Neural progenitor cell (in vitro differentiated cells): ENCODE measurements around the gene GRIK3. TPM values are rescaled to one million over a fixed set of nuclear protein-coding genes. Genes with fewer than 3 reads are reported as not detected.

Source experiments
- DNase-seq: peaks from one replicate; pipeline ENCODE4 v3.0.0-alpha.2; 2016; ENCODE audit warnings: low spot score
- H2AFZ ChIP-seq: fragments of 200-600 bp; sonication (generic); replicated peaks from 2 replicates; pipeline ENCODE4 v1.6.1; 2016; ENCODE audit warnings: antibody characterized with exemption
- H3F3A ChIP-seq: fragments of 200-600 bp; sonication (generic); 2 replicates; pipeline ENCODE4 v1.6.1; 2016; ENCODE audit warnings: antibody characterized with exemption, low read depth
- H3K27ac ChIP-seq: fragments of 200-600 bp; sonication (generic); 2 replicates; pipeline ENCODE4 v1.5.1; 2016; ENCODE audit warnings: mild to moderate bottlenecking
- H3K27me3 ChIP-seq: fragments of 200-600 bp; sonication (generic); 2 replicates; pipeline ENCODE4 v1.6.1; 2016; ENCODE audit warnings: mild to moderate bottlenecking, moderate library complexity
- H3K36me3 ChIP-seq: fragments of 200-600 bp; sonication (generic); 2 replicates; pipeline ENCODE4 v1.5.1; 2016
- H3K4me1 ChIP-seq: fragments of 200-600 bp; sonication (generic); 2 replicates; pipeline ENCODE4 v1.6.1; 2016; ENCODE audit warnings: mixed run types
- H3K4me2 ChIP-seq: fragments of 200-600 bp; sonication (generic); 2 replicates; pipeline ENCODE4 v1.6.1; 2016
- H3K4me3 ChIP-seq: fragments of 200-600 bp; sonication (generic); 2 replicates; pipeline ENCODE4 v1.5.1; 2016
- H3K79me2 ChIP-seq: fragments of 200-600 bp; sonication (generic); 2 replicates; pipeline ENCODE4 v1.6.1; 2016; ENCODE audit warnings: low read depth
- H3K9ac ChIP-seq: fragments of 200-600 bp; sonication (generic); 2 replicates; pipeline ENCODE4 v1.6.1; 2016
- H3K9me3 ChIP-seq: fragments of 200-600 bp; sonication (generic); 2 replicates; pipeline ENCODE4 v1.5.1; 2016; ENCODE audit warnings: low read depth
- H4K20me1 ChIP-seq: fragments of 200-600 bp; sonication (generic); 2 replicates; pipeline ENCODE4 v1.6.1; 2016; ENCODE audit warnings: low read depth
- H3K27ac Mint-ChIP-seq: 3 replicates; pipeline ENCODE4 v1.8.0; 2021; ENCODE audit warnings: mixed read lengths
- H3K27me3 Mint-ChIP-seq: 2 replicates; pipeline ENCODE4 v1.8.0; 2022; ENCODE audit warnings: low read depth, mild to moderate bottlenecking, inconsistent platforms, moderate library complexity, mixed read lengths; ENCODE audit not compliant: insufficient read depth
- H3K36me3 Mint-ChIP-seq: 3 replicates; pipeline ENCODE4 v1.8.0; 2021; ENCODE audit warnings: mixed read lengths
- H3K4me1 Mint-ChIP-seq: 3 replicates; pipeline ENCODE4 v1.8.0; 2021; ENCODE audit warnings: mixed read lengths
- H3K4me3 Mint-ChIP-seq: 3 replicates; pipeline ENCODE4 v1.8.0; 2021; ENCODE audit warnings: mild to moderate bottlenecking, moderate library complexity, mixed read lengths
- H3K9me3 Mint-ChIP-seq: 3 replicates; pipeline ENCODE4 v1.8.0; 2020; ENCODE audit warnings: mixed read lengths
- EZH2 ChIP-seq: fragments of 200-600 bp; sonication (generic); IDR thresholded peaks from 2 replicates; pipeline ENCODE4 v1.6.1; 2017; ENCODE audit warnings: antibody characterized with exemption, mild to moderate bottlenecking, moderate library complexity
- EZH2phosphoT487 ChIP-seq: fragments of 200-600 bp; sonication (generic); IDR thresholded peaks from 2 replicates; pipeline ENCODE4 v1.6.1; 2017; ENCODE audit warnings: antibody characterized with exemption
- total RNA-seq: library from RNA; depleted of rRNA; stranded (reverse); fragments of >200 nt; gene quantifications from 2 replicates; pipeline ENCODE4 v1.2.3, GENCODE V29; 2015; ENCODE audit warnings: low replicate concordance
- TF ChIP-seq, protein P1 (sequence below): fragments of 200-600 bp; sonication (generic); IDR thresholded peaks from 2 replicates; pipeline ENCODE4 v1.5.1; 2017; ENCODE audit warnings: antibody characterized with exemption, mild to moderate bottlenecking

Gene GRIK3
- total RNA-seq, 1 donor from 2014 or later: 1.7 TPM

DNA sequence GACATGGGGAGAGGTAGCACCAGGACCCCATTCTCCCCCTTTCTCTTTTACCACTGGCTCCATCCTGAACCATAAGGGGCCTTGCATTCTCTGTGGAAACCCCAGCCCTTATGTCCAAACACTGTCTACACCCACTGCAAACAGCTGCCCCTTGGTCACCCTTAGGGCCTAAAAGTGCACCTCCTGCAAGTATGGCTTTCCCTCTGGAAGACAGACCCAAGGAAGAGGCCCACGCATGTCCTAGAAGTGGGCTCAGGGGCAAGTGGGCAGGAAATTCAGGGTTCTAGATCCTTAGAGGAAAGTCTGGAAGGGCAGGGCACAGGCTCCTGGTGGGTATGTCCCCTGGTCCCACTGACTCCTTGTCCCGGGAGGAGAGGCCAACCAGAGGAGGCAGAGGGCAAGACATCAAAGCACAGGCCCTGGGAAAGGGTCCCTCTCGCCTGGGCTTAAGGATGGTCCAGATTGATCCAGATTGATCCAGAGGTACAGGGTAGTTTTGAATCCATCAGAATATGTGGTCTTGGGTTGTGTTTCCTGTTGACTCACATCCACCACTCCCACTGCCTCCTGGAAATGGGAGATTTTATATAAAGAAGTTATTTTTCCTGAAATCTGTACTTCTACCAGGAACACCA, 150.9 kb downstream of the GRIK3 start:
- peaks cover 8% of the 10 kb centered on the region for H3K4me1 ChIP-seq
- no peaks in the 10 kb centered on the region for H4K20me1 ChIP-seq
- no peak overlapping the region for H3K4me3 ChIP-seq
- no peak for DNase-seq
- H3K27me3 Mint-ChIP-seq: peaks cover 15% of the 10 kb centered on the region
- no peaks in the 10 kb centered on the region for H3K9me3 Mint-ChIP-seq
- no peaks in the 10 kb centered on the region for H3K79me2 ChIP-seq
- H3K27ac ChIP-seq: no peak overlapping the region
- H3K4me3 Mint-ChIP-seq: no peak overlapping the region
- no peaks in the 10 kb centered on the region for H3K4me1 Mint-ChIP-seq
- no peaks in the 10 kb centered on the region for H3K36me3 Mint-ChIP-seq
- H3K9me3 ChIP-seq: no peaks in the 10 kb centered on the region
- H2AFZ ChIP-seq: no peak overlapping the region
- TF ChIP-seq, protein P1, sequence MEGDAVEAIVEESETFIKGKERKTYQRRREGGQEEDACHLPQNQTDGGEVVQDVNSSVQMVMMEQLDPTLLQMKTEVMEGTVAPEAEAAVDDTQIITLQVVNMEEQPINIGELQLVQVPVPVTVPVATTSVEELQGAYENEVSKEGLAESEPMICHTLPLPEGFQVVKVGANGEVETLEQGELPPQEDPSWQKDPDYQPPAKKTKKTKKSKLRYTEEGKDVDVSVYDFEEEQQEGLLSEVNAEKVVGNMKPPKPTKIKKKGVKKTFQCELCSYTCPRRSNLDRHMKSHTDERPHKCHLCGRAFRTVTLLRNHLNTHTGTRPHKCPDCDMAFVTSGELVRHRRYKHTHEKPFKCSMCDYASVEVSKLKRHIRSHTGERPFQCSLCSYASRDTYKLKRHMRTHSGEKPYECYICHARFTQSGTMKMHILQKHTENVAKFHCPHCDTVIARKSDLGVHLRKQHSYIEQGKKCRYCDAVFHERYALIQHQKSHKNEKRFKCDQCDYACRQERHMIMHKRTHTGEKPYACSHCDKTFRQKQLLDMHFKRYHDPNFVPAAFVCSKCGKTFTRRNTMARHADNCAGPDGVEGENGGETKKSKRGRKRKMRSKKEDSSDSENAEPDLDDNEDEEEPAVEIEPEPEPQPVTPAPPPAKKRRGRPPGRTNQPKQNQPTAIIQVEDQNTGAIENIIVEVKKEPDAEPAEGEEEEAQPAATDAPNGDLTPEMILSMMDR: no peak
- TF ChIP-seq EZH2phosphoT487 (no peak), EZH2 (no peak)
- H3F3A ChIP-seq: no peaks in the 10 kb centered on the region
- H3K4me2 ChIP-seq: no peak overlapping the region
- no peak overlapping the region for H3K9ac ChIP-seq
- no peaks in the 10 kb centered on the region for H3K36me3 ChIP-seq
- no peak overlapping the region for H3K27ac Mint-ChIP-seq
- no peaks in the 10 kb centered on the region for H3K27me3 ChIP-seq

DNA sequence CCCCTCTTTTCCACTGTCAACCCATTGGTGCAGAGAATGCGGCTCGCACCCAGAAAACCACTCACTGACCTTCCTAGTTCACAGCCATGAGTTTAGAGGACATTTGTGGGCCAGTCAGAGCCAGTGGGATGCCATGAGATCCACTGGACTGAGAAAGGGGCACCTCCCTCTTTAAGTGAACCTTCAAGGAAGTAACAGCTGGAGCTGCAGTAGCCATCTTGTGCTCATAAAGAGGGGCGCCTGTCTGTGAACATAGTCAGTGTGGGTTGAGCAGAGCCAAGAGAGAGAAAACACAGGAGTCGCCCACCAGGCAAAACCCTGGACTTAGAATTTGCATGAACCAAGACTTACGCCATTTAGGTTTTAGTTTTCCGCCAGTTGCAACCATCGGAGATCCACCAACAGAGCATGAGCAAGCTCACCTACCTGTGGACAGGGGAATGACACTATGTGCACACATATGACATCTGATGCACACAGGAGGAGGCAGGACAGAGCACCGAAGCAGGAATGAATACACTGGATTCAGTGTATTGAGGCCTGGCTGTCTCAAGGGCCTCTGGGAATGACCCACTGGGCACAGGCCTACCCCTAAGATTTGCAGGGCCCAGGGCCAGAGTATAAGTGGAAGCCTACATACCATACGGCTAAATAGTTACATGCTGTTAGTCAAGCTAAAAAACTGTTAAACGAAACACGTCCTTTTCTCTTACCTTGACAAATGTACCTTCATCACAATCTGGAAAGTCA, 151.6 kb downstream of the GRIK3 start:
- Histone ChIP-seq H3K9ac (no peak overlapping the region), H3K79me2 (no peaks in the 10 kb centered on the region), H3K27me3 (no peaks in the 10 kb centered on the region), H2AFZ (no peak overlapping the region), H3K9me3 (no peaks in the 10 kb centered on the region), H4K20me1 (no peaks in the 10 kb centered on the region), H3K36me3 (no peaks in the 10 kb centered on the region), H3K27ac (no peak overlapping the region), H3K4me1 (peaks cover 8% of the 10 kb centered on the region), H3F3A (no peaks in the 10 kb centered on the region), H3K4me3 (no peak overlapping the region), H3K4me2 (no peak overlapping the region)
- H3K4me1 Mint-ChIP-seq: no peaks in the 10 kb centered on the region
- H3K27me3 Mint-ChIP-seq: peaks cover 15% of the 10 kb centered on the region
- no peaks in the 10 kb centered on the region for H3K9me3 Mint-ChIP-seq
- H3K4me3 Mint-ChIP-seq: no peak overlapping the region
- DNase-seq: no peak
- no peak overlapping the region for H3K27ac Mint-ChIP-seq
- no peaks in the 10 kb centered on the region for H3K36me3 Mint-ChIP-seq
- TF ChIP-seq EZH2phosphoT487: no peak
- TF ChIP-seq EZH2: no peak
- TF ChIP-seq, protein P1: no peak

DNA sequence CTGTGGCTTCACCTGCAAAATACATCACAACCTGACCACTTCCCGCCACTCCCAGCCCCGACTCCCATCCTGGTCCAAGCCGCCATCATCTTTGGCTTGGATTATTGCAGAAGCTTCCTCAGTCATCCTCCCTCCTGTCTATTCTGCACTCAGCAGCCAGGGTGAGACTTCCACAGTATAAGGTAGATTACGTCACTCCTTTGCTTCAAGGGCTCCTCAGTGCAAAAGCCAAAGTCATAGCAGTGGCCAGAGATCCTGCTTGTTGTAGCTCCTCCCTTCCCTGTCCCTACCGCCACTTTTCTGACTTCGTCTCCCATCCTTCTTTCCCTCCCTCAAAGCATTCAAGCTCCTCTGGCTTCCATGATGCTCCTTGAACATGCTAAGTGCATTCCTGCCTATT, 152.8 kb downstream of the GRIK3 start:
- Histone ChIP-seq H3K27me3 (no peaks in the 10 kb centered on the region), H3K79me2 (no peaks in the 10 kb centered on the region), H3F3A (no peaks in the 10 kb centered on the region), H3K27ac (no peak overlapping the region), H3K9ac (no peak overlapping the region), H2AFZ (no peak overlapping the region), H3K4me3 (no peak overlapping the region), H3K9me3 (no peaks in the 10 kb centered on the region), H3K4me1 (peaks cover 8% of the 10 kb centered on the region), H3K4me2 (no peak overlapping the region), H4K20me1 (no peaks in the 10 kb centered on the region), H3K36me3 (no peaks in the 10 kb centered on the region)
- Mint-ChIP-seq H3K9me3 (no peaks in the 10 kb centered on the region), H3K27me3 (peaks cover 16% of the 10 kb centered on the region), H3K4me1 (no peaks in the 10 kb centered on the region), H3K27ac (no peak overlapping the region), H3K36me3 (no peaks in the 10 kb centered on the region), H3K4me3 (no peak overlapping the region)
- TF ChIP-seq EZH2: no peak
- TF ChIP-seq, protein P1: no peak
- no peak for TF ChIP-seq EZH2phosphoT487
- no peak for DNase-seq
